HG02763 (cell line): ENCODE data around the gene NAXE.
A peak's percentile ranks its signal among the peaks of the same experiment; 100 is the strongest.
"Not testable (repeated sequence)": the region's sequence is repeated elsewhere in the genome, so short reads cannot be mapped to it uniquely, and the experiment has no call there.

Experiments
- ATAC-seq: cut with Tn5 transposase; IDR thresholded peaks from one replicate; pipeline ENCODE4 v1.9.1; 2021; ENCODE audit warnings: mild to moderate bottlenecking, moderate library complexity; ENCODE audit not compliant: unreplicated experiment

Gene NAXE

GRCh38 chr1:156591432-156592157 lies at the start of gene NAXE:
Gene NAXE, plus strand, starts transcription at chr1:156591776. Its CDS starts 29 bp downstream, at chr1:156591805.
- ATAC-seq: peak; percentile 91

- no peak for ATAC-seq
Observed at GRCh38 chr1:156543066-156543465, 48.5 kb upstream of the NAXE start.

- no peak for ATAC-seq
Observed at GRCh38 chr1:156544592-156545102, 46.9 kb upstream of the NAXE start.

GRCh38 chr1:156546267-156546666 lies 45.3 kb upstream of the NAXE start:
- ATAC-seq: no peak

- no peak for ATAC-seq
Observed at GRCh38 chr1:156547434-156547833, 44.1 kb upstream of the NAXE start.

- ATAC-seq: no peak
Observed at GRCh38 chr1:156547982-156548381, 43.6 kb upstream of the NAXE start.

- ATAC-seq: no peak
Observed at GRCh38 chr1:156549390-156549789, 42.2 kb upstream of the NAXE start.

GRCh38 chr1:156549831-156550230 lies 41.7 kb upstream of the NAXE start:
- no peak for ATAC-seq

- no peak for ATAC-seq
Observed at GRCh38 chr1:156550346-156550745, 41.2 kb upstream of the NAXE start.

- no peak for ATAC-seq
Observed at GRCh38 chr1:156551066-156551643, 40.4 kb upstream of the NAXE start.

GRCh38 chr1:156551869-156552268 lies 39.7 kb upstream of the NAXE start:
- ATAC-seq: no peak

GRCh38 chr1:156552518-156552917 lies 39.1 kb upstream of the NAXE start:
- no peak for ATAC-seq

- ATAC-seq: not testable (repeated sequence)
Observed at GRCh38 chr1:156552937-156553336, 38.6 kb upstream of the NAXE start.

- no peak for ATAC-seq
Observed at GRCh38 chr1:156553860-156554485, 37.6 kb upstream of the NAXE start.

GRCh38 chr1:156554971-156555370 lies 36.6 kb upstream of the NAXE start:
- no peak for ATAC-seq

- ATAC-seq: no peak
Observed at GRCh38 chr1:156555715-156556114, 35.9 kb upstream of the NAXE start.

GRCh38 chr1:156556354-156556753 lies 35.2 kb upstream of the NAXE start:
- no peak for ATAC-seq

- no peak for ATAC-seq
Observed at GRCh38 chr1:156559086-156559796, 32.3 kb upstream of the NAXE start.

- no peak for ATAC-seq
Observed at GRCh38 chr1:156559797-156560385, 31.7 kb upstream of the NAXE start.

GRCh38 chr1:156560585-156561163 lies 30.9 kb upstream of the NAXE start:
- no peak for ATAC-seq

GRCh38 chr1:156565519-156565918 lies 26.1 kb upstream of the NAXE start:
- ATAC-seq: no peak
